H9 (cell line): Measurements from ENCODE around the gene NPPC. TPM values are rescaled to one million over a fixed set of nuclear protein-coding genes. Genes with fewer than 3 reads are reported as not detected.
A peak's percentile ranks its signal among the peaks of the same experiment; 100 is the strongest.

ENCODE experiments used
- DNase-seq: peaks from one replicate; pipeline ENCODE4 v3.0.0-alpha.2; 2017
- H2AFZ ChIP-seq: one replicate; pipeline ENCODE4 v1.6.1; 2013; ENCODE audit warnings: mild to moderate bottlenecking, low read length, control low read depth, moderate library complexity
- H2AK5ac ChIP-seq: 2 replicates; pipeline ENCODE4 v1.6.1; 2013; ENCODE audit warnings: low read length, control low read depth, mixed read lengths; ENCODE audit not compliant: insufficient read length
- H2BK120ac ChIP-seq: one replicate; pipeline ENCODE4 v1.6.1; 2013; ENCODE audit warnings: low read depth, mild to moderate bottlenecking, low read length, control low read depth, inconsistent platforms; ENCODE audit not compliant: poor library complexity, severe bottlenecking
- H2BK12ac ChIP-seq: 2 replicates; pipeline ENCODE4 v1.6.1; 2013; ENCODE audit warnings: low read length, control low read depth, mixed read lengths, low read depth; ENCODE audit not compliant: insufficient read length
- H2BK15ac ChIP-seq: 2 replicates; pipeline ENCODE4 v1.6.1; 2013; ENCODE audit warnings: low read depth, low read length, control low read depth
- H2BK20ac ChIP-seq: one replicate; pipeline ENCODE4 v1.6.1; 2013; ENCODE audit warnings: low read depth, mild to moderate bottlenecking, low read length, control low read depth, inconsistent platforms; ENCODE audit not compliant: poor library complexity, severe bottlenecking
- H2BK5ac ChIP-seq: 2 replicates; pipeline ENCODE4 v1.6.1; 2013; ENCODE audit warnings: low read length, control low read depth, mixed read lengths; ENCODE audit not compliant: insufficient read length
- H3K14ac ChIP-seq: 2 replicates; pipeline ENCODE4 v1.6.1; 2013; ENCODE audit warnings: low read length, control low read depth; ENCODE audit not compliant: insufficient read depth
- H3K18ac ChIP-seq: 2 replicates; pipeline ENCODE4 v1.6.1; 2013; ENCODE audit warnings: low read depth, mild to moderate bottlenecking, mixed read lengths, low read length, control low read depth; ENCODE audit not compliant: insufficient read length
- H3K23ac ChIP-seq: 2 replicates; pipeline ENCODE4 v1.6.1; 2013; ENCODE audit warnings: low read length, control low read depth, mixed read lengths, low read depth; ENCODE audit not compliant: insufficient read length
- H3K23me2 ChIP-seq: 2 replicates; pipeline ENCODE4 v1.6.1; 2013; ENCODE audit warnings: low read depth, mild to moderate bottlenecking, mixed read lengths, low read length, control low read depth; ENCODE audit not compliant: insufficient read length, poor library complexity, severe bottlenecking
- H3K27ac ChIP-seq: 2 replicates; pipeline ENCODE4 v1.5.1; 2013; ENCODE audit warnings: low read length, control low read depth, mixed read lengths, low read depth; ENCODE audit not compliant: insufficient read length
- H3K27me3 ChIP-seq: 2 replicates; pipeline ENCODE4 v1.6.1; 2013; ENCODE audit warnings: low read length, control low read depth, inconsistent platforms; ENCODE audit not compliant: insufficient read depth
- H3K4ac ChIP-seq: 2 replicates; pipeline ENCODE4 v1.6.1; 2013; ENCODE audit warnings: low read depth, mild to moderate bottlenecking, control low read depth, inconsistent platforms, low read length, moderate library complexity
- H3K4me1 ChIP-seq: 2 replicates; pipeline ENCODE4 v1.6.1; 2013; ENCODE audit warnings: low read length, control low read depth, inconsistent platforms; ENCODE audit not compliant: insufficient read depth
- H3K4me2 ChIP-seq: 2 replicates; pipeline ENCODE4 v1.6.1; 2013; ENCODE audit warnings: low read length, control low read depth, mixed read lengths; ENCODE audit not compliant: insufficient read length, insufficient read depth
- H3K56ac ChIP-seq: 2 replicates; pipeline ENCODE4 v1.6.1; 2013; ENCODE audit warnings: low read depth, mild to moderate bottlenecking, mixed read lengths, low read length, control low read depth; ENCODE audit not compliant: insufficient read length
- H3K79me1 ChIP-seq: 2 replicates; pipeline ENCODE4 v1.6.1; 2013; ENCODE audit warnings: low read depth, mild to moderate bottlenecking, moderate library complexity, low read length, control low read depth, inconsistent platforms; ENCODE audit not compliant: insufficient read depth, poor library complexity, severe bottlenecking
- H3K79me2 ChIP-seq: 2 replicates; pipeline ENCODE4 v1.6.1; 2013; ENCODE audit warnings: low read length, control low read depth, inconsistent platforms; ENCODE audit not compliant: insufficient read depth
- H3K9ac ChIP-seq: 2 replicates; pipeline ENCODE4 v1.6.1; 2013; ENCODE audit warnings: low read length, control low read depth, mixed read lengths; ENCODE audit not compliant: insufficient read length; ENCODE audit errors: extremely low read depth
- H3K9me3 ChIP-seq: one replicate; pipeline ENCODE4 v1.6.1; 2013; ENCODE audit warnings: low read depth, low read length, inconsistent platforms; ENCODE audit not compliant: control insufficient read depth
- H3T11ph ChIP-seq: one replicate; pipeline ENCODE4 v1.6.1; 2013; ENCODE audit warnings: mild to moderate bottlenecking, low read length, control low read depth, inconsistent platforms
- H4K20me1 ChIP-seq: one replicate; pipeline ENCODE4 v1.6.1; 2013; ENCODE audit not compliant: control insufficient read depth, insufficient read length, insufficient read depth
- H4K5ac ChIP-seq: 2 replicates; pipeline ENCODE4 v1.6.1; 2013; ENCODE audit warnings: low read depth, mild to moderate bottlenecking, mixed read lengths, low read length, control low read depth; ENCODE audit not compliant: insufficient read length
- H4K8ac ChIP-seq: replicated peaks from 2 replicates; pipeline ENCODE4 v1.6.1; 2013; ENCODE audit warnings: low read length, control low read depth, mixed read lengths, low read depth; ENCODE audit not compliant: insufficient read length
- H4K91ac ChIP-seq: 2 replicates; pipeline ENCODE4 v1.6.1; 2013; ENCODE audit warnings: low read depth, mild to moderate bottlenecking, moderate library complexity, mixed read lengths, low read length, control low read depth; ENCODE audit not compliant: insufficient read length
- H3K27ac Mint-ChIP-seq, 3 experiments: 2 replicates in 2 of 3; 3 replicates in 1 of 3; pipeline ENCODE4 v1.8.0; 2020 to 2021; ENCODE audit warnings: mixed read lengths in 3 of 3, mild to moderate bottlenecking in 1 of 3, moderate library complexity in 1 of 3
- H3K27me3 Mint-ChIP-seq: 2 replicates; pipeline ENCODE4 v1.8.0; 2021; ENCODE audit warnings: low read depth, mild to moderate bottlenecking, moderate library complexity, mixed read lengths
- H3K36me3 Mint-ChIP-seq, 3 experiments: 2 replicates in 2 of 3; 3 replicates in 1 of 3; pipeline ENCODE4 v1.8.0; 2020 to 2021; ENCODE audit warnings: low read depth in 3 of 3, mixed read lengths in 3 of 3; ENCODE audit not compliant: insufficient read depth in 1 of 3
- H3K4me1 Mint-ChIP-seq, 2 experiments: 2 replicates each; pipeline ENCODE4 v1.8.0; 2020; ENCODE audit warnings: mixed read lengths in 2 of 2
- H3K4me3 Mint-ChIP-seq, 2 experiments: 2 replicates in 1 of 2; 3 replicates in 1 of 2; pipeline ENCODE4 v1.8.0; 2020 to 2021; ENCODE audit warnings: mild to moderate bottlenecking in 2 of 2, mixed read lengths in 2 of 2, moderate library complexity in 1 of 2
- H3K9me3 Mint-ChIP-seq, 2 experiments: 2 replicates in 1 of 2; 3 replicates in 1 of 2; pipeline ENCODE4 v1.8.0; 2020; ENCODE audit warnings: mild to moderate bottlenecking in 2 of 2, mixed read lengths in 2 of 2, moderate library complexity in 1 of 2
- WGBS: extraction: QIAGEN DNeasy Blood & Tissue Kit; methylation state at CpG from one replicate; pipeline ENCODE4 v1.1.7; 2013; ENCODE audit warnings: missing lambda C conversion rate, low lambda C conversion rate, mixed read lengths; ENCODE audit not compliant: insufficient read length; ENCODE audit errors: extremely low coverage; 5-methylcytosine and 5-hydroxymethylcytosine counted together
- total RNA-seq: library from RNA; stranded (reverse); gene quantifications from 2 replicates; pipeline ENCODE4 v1.2.1, GENCODE V29; 2021
- TF ChIP-seq, protein P1 (sequence below): fragments of 200-600 bp; sonication (generic); conservative IDR thresholded peaks from 3 replicates; pipeline ENCODE4 v1.8.0; 2021; ENCODE audit warnings: antibody characterized with exemption, mild to moderate bottlenecking

Gene NPPC
- total RNA-seq, 1 experiment from 2014 or later: 1.1 TPM

DNA sequence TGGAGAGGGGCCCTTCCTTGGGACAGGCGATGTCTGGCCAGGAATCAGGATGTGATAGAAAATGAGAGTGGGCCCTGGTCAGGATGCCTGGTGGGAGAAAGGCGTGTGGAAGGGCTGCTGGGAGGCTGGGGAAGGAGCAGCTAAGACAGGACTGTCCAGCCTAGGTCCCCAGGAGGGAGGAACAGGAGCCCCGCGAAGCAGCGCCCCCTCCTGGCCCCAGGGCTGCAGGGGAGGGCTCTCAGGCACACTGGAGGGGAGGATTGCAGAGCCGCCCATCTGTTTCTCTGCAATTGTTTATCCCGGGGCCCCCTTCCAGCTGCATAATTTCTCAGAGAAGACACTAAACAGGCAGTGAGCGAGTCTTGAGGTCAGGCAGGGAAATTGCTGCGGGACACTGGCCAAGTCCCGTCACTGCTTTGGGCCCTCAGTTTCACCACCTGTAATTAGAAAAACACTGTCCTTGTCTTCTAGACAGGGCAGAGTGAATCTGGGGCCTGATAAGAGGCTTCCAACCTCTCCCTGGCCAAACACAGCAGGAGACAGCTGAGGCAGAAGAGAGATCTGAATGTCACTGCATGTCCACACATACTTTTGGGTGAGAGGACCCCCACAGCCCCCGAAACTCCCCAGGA lies 3.9 kb upstream of the NPPC start:
- H3K4me1 Mint-ChIP-seq: peaks cover 11 to 16% of the 10 kb centered on the region in 2 experiments
- H2BK12ac ChIP-seq: no peak overlapping the region
- no peak overlapping the region for H2AK5ac ChIP-seq
- no peak overlapping the region for H3K9ac ChIP-seq
- H3K23ac ChIP-seq: no peak overlapping the region
- H4K8ac ChIP-seq: no peak overlapping the region
- no peak overlapping the region for H3K27ac Mint-ChIP-seq
- no peak overlapping the region for H2BK5ac ChIP-seq
- no peaks in the 10 kb centered on the region for H4K20me1 ChIP-seq
- TF ChIP-seq, protein P1, sequence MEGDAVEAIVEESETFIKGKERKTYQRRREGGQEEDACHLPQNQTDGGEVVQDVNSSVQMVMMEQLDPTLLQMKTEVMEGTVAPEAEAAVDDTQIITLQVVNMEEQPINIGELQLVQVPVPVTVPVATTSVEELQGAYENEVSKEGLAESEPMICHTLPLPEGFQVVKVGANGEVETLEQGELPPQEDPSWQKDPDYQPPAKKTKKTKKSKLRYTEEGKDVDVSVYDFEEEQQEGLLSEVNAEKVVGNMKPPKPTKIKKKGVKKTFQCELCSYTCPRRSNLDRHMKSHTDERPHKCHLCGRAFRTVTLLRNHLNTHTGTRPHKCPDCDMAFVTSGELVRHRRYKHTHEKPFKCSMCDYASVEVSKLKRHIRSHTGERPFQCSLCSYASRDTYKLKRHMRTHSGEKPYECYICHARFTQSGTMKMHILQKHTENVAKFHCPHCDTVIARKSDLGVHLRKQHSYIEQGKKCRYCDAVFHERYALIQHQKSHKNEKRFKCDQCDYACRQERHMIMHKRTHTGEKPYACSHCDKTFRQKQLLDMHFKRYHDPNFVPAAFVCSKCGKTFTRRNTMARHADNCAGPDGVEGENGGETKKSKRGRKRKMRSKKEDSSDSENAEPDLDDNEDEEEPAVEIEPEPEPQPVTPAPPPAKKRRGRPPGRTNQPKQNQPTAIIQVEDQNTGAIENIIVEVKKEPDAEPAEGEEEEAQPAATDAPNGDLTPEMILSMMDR: peak; percentile 89
- no peaks in the 10 kb centered on the region for H3K36me3 Mint-ChIP-seq
- H3K79me2 ChIP-seq: no peaks in the 10 kb centered on the region
- no peak overlapping the region for H2AFZ ChIP-seq
- no peak overlapping the region for H3K56ac ChIP-seq
- H3K18ac ChIP-seq: no peak overlapping the region
- no peak overlapping the region for H2BK15ac ChIP-seq
- H4K91ac ChIP-seq: no peak overlapping the region
- no peak overlapping the region for H3K4me3 Mint-ChIP-seq
- no peak overlapping the region for H3K4ac ChIP-seq
- H3K4me2 ChIP-seq: no peak overlapping the region
- H3K14ac ChIP-seq: no peak overlapping the region
- H3K79me1 ChIP-seq: no peaks in the 10 kb centered on the region
- no peak overlapping the region for H3T11ph ChIP-seq
- H3K27me3 ChIP-seq: peaks cover 17% of the 10 kb centered on the region; the same call in 1 of the 2 replicates
- H2BK120ac ChIP-seq: no peak overlapping the region
- no peak overlapping the region for H3K27ac ChIP-seq
- H3K4me1 ChIP-seq: no peaks in the 10 kb centered on the region
- peaks cover 19% of the 10 kb centered on the region for H3K23me2 ChIP-seq
- peaks cover 58% of the 10 kb centered on the region for H3K27me3 Mint-ChIP-seq
- no peak overlapping the region for H2BK20ac ChIP-seq
- H4K5ac ChIP-seq: no peak overlapping the region
- H3K9me3 ChIP-seq: no peaks in the 10 kb centered on the region
- no peaks in the 10 kb centered on the region; a peak in 1 of 5 replicates for H3K9me3 Mint-ChIP-seq
- peak; percentile 82 for DNase-seq
- WGBS: no CpG with 5 or more reads among the region's 11 CpGs
